Activated T-helper 1 cell treated with Interleukin-2 at 50 U/mL for 16 hours (primary cell): ENCODE results near the gene PACS2.

ENCODE experiments used
- DNase-seq: peaks from one replicate; pipeline ENCODE4 v3.0.0-alpha.2; 2020; ENCODE audit warnings: low read depth

PACS2 gene

GRCh38 chr14:105388110-105388951, 73.8 kb downstream of the PACS2 start:
- no peak for DNase-seq

- DNase-seq: no peak
Observed at GRCh38 chr14:105388976-105389375, 74.4 kb downstream of the PACS2 start.

GRCh38 chr14:105389534-105389933, 75.0 kb downstream of the PACS2 start:
- DNase-seq: no peak

GRCh38 chr14:105389976-105390848, 75.7 kb downstream of the PACS2 start:
- no peak for DNase-seq

GRCh38 chr14:105390849-105391500, 76.4 kb downstream of the PACS2 start:
- no peak for DNase-seq

- no peak for DNase-seq
Observed at GRCh38 chr14:105391541-105391940, 77.0 kb downstream of the PACS2 start.

- no peak for DNase-seq
Observed at GRCh38 chr14:105392131-105393090, 77.9 kb downstream of the PACS2 start.

- no peak for DNase-seq
Observed at GRCh38 chr14:105393151-105393550, 78.6 kb downstream of the PACS2 start.

- no peak for DNase-seq
Observed at GRCh38 chr14:105394714-105395537, 80.4 kb downstream of the PACS2 start.

- no peak for DNase-seq
Observed at GRCh38 chr14:105395538-105395854, 80.9 kb downstream of the PACS2 start.

GRCh38 chr14:105397350-105397931, 82.9 kb downstream of the PACS2 start:
- no peak for DNase-seq

- DNase-seq: peak; percentile 84
Observed at GRCh38 chr14:105398044-105398725, 83.6 kb downstream of the PACS2 start, which contains the start of gene TEX22. TEX22 (plus strand) TSS chr14:105398538; CDS start chr14:105399341, 803 bp downstream.

GRCh38 chr14:105398726-105399465, 84.3 kb downstream of the PACS2 start:
- peak; percentile 17 for DNase-seq

- no peak for DNase-seq
Observed at GRCh38 chr14:105399466-105399775, 84.9 kb downstream of the PACS2 start.

- DNase-seq: no peak
Observed at GRCh38 chr14:105400016-105400415, 85.5 kb downstream of the PACS2 start.

GRCh38 chr14:105401699-105402098, 87.2 kb downstream of the PACS2 start:
- no peak for DNase-seq

GRCh38 chr14:105408592-105408991, 94.0 kb downstream of the PACS2 start:
- no peak for DNase-seq

- no peak for DNase-seq
Observed at GRCh38 chr14:105409364-105409763, 94.8 kb downstream of the PACS2 start.

GRCh38 chr14:105410642-105411016, 96.1 kb downstream of the PACS2 start:
- no peak for DNase-seq
